GM12891 (cell line): ENCODE measurements around the gene CCL26.
"Not testable (repeated sequence)": the region's sequence is repeated elsewhere in the genome, so short reads cannot be mapped to it uniquely, and the experiment has no call there.

Source experiments
- DNase-seq: peaks from one replicate; pipeline ENCODE4 v3.0.0; 2011; ENCODE audit warnings: low spot score; ENCODE audit not compliant: insufficient read length
- FAIRE-seq: peaks from 2 replicates; lab custom pipeline; 2011; peaks lifted over from hg19 to GRCh38; lab: Jason Lieb, UNC
- PAX5 ChIP-seq: IDR thresholded peaks from 2 replicates; pipeline ENCODE4 v1.6.1; 2011; ENCODE audit warnings: low read length, moderate library complexity, mild to moderate bottlenecking; ENCODE audit not compliant: insufficient read depth, severe bottlenecking
- POLR2A ChIP-seq: IDR thresholded peaks from 2 replicates; pipeline ENCODE4 v1.6.1; 2011; ENCODE audit warnings: low read depth, low read length, control low read depth
- POLR2AphosphoS5 ChIP-seq: IDR thresholded peaks from 2 replicates; pipeline ENCODE4 v1.6.1; 2011; ENCODE audit warnings: low read depth, low read length, control low read depth
- POU2F2 ChIP-seq: IDR thresholded peaks from 2 replicates; pipeline ENCODE4 v1.6.1; 2011; ENCODE audit warnings: low read depth, mild to moderate bottlenecking, control low read depth, low read length, moderate library complexity
- SPI1 ChIP-seq: IDR thresholded peaks from 2 replicates; pipeline ENCODE4 v1.6.1; 2011; ENCODE audit warnings: low read depth, low read length, control low read depth
- TAF1 ChIP-seq: IDR thresholded peaks from 2 replicates; pipeline ENCODE4 v1.6.1; 2011; ENCODE audit warnings: low read depth, low read length, control low read depth

The CCL26 gene

GRCh38 chr7:75762350-75762917 lies 9.6 kb downstream of the CCL26 start:
- TF ChIP-seq POLR2A: no peak
- TF ChIP-seq TAF1: no peak
- TF ChIP-seq PAX5: no peak
- TF ChIP-seq POU2F2: no peak
- no peak for TF ChIP-seq SPI1
- no peak for TF ChIP-seq POLR2AphosphoS5
- FAIRE-seq (peak; percentile 43), DNase-seq (peak; percentile 57)

GRCh38 chr7:75761801-75762200 lies 10.2 kb downstream of the CCL26 start:
- FAIRE-seq, DNase-seq: not testable (repeated sequence)

- no peak for TF ChIP-seq POLR2AphosphoS5
- TF ChIP-seq TAF1: no peak
- TF ChIP-seq POLR2A: no peak
- TF ChIP-seq SPI1: no peak
- no peak for TF ChIP-seq POU2F2
- no peak for TF ChIP-seq PAX5
- FAIRE-seq (no peak), DNase-seq (no peak)
These were observed 13.5 kb downstream of the CCL26 start for GRCh38 chr7:75758491-75758890.

GRCh38 chr7:75757860-75758259 lies 14.2 kb downstream of the CCL26 start:
- DNase-seq: no peak
- no peak for FAIRE-seq

GRCh38 chr7:75756991-75757676 lies 14.9 kb downstream of the CCL26 start:
- no peak for TF ChIP-seq POU2F2
- TF ChIP-seq PAX5: no peak
- TF ChIP-seq POLR2A: no peak
- no peak for DNase-seq
- no peak for FAIRE-seq

More at GRCh38 chr7:75757860-75758259, 14.2 kb downstream of the CCL26 start:
- TF ChIP-seq SPI1 (no peak), POLR2A (no peak), POLR2AphosphoS5 (no peak), TAF1 (no peak), POU2F2 (no peak), PAX5 (no peak)

GRCh38 chr7:75756206-75756990 lies 15.6 kb downstream of the CCL26 start:
- DNase-seq (no peak), FAIRE-seq (no peak)
- TF ChIP-seq POU2F2 (no peak), SPI1 (no peak), PAX5 (no peak), TAF1 (no peak), POLR2AphosphoS5 (no peak), POLR2A (no peak)

GRCh38 chr7:75743455-75743859 lies 28.6 kb downstream of the CCL26 start:
- no peak for FAIRE-seq
- no peak for TF ChIP-seq TAF1
- no peak for DNase-seq

- TF ChIP-seq SPI1: peak; percentile 82
- TF ChIP-seq POLR2AphosphoS5: no peak
- peak; percentile 97 for TF ChIP-seq POU2F2
- TF ChIP-seq POLR2A: no peak
- no peak for TF ChIP-seq TAF1
- no peak for TF ChIP-seq PAX5
- FAIRE-seq: peak; percentile 71
- no peak for DNase-seq
These were observed 31.0 kb downstream of the CCL26 start for GRCh38 chr7:75740846-75741497.

- DNase-seq (no peak), FAIRE-seq (peak; percentile 71)
- TF ChIP-seq TAF1 (no peak), PAX5 (no peak), POU2F2 (no peak), POLR2A (no peak), POLR2AphosphoS5 (no peak), SPI1 (no peak)
These were observed 32.0 kb downstream of the CCL26 start for GRCh38 chr7:75739796-75740672.
